Epithelial cell of proximal tubule (primary cell): ENCODE results near the gene DDRGK1. TPM values are rescaled to one million over a fixed set of nuclear protein-coding genes. Genes with fewer than 3 reads are reported as not detected.

ENCODE experiments used
- DNase-seq: peaks from one replicate; pipeline ENCODE4 v3.0.0-alpha.2; 2011; ENCODE audit warnings: low read depth
- H3K4me3 ChIP-seq: 2 replicates; pipeline ENCODE4 v1.5.1; 2011; ENCODE audit warnings: low read depth, mild to moderate bottlenecking, low read length
- CTCF ChIP-seq: conservative IDR thresholded peaks from 2 replicates; pipeline ENCODE4 v1.5.1; 2012; ENCODE audit warnings: low read depth, mild to moderate bottlenecking, low read length
- total RNA-seq: library from RNA; depleted of rRNA; stranded (reverse); fragments of >200 nt; gene quantifications from 2 replicates; pipeline ENCODE4 v1.2.3, GENCODE V29; 2015

Gene DDRGK1
- total RNA-seq, 1 donor from 2014 or later = 63.5 TPM

- no peak for DNase-seq
- H3K4me3 ChIP-seq = no peak overlapping the region
- no peak for TF ChIP-seq CTCF
Measured at GRCh38 chr20:3166338-3166912, 38.1 kb downstream of the DDRGK1 start.

GRCh38 chr20:3165473-3166337 is 38.8 kb downstream of the DDRGK1 start:
- no peak for TF ChIP-seq CTCF
- H3K4me3 ChIP-seq = no peak overlapping the region
- DNase-seq = no peak

GRCh38 chr20:3164763-3165410 is 39.6 kb downstream of the DDRGK1 start:
- H3K4me3 ChIP-seq = no peak overlapping the region
- no peak for DNase-seq
- no peak for TF ChIP-seq CTCF

- no peak for DNase-seq
- no peak overlapping the region for H3K4me3 ChIP-seq
- TF ChIP-seq CTCF = no peak
Measured at GRCh38 chr20:3164043-3164762, 40.3 kb downstream of the DDRGK1 start.

GRCh38 chr20:3163099-3164042 is 41.1 kb downstream of the DDRGK1 start:
- TF ChIP-seq CTCF = no peak
- no peak overlapping the region for H3K4me3 ChIP-seq
- no peak for DNase-seq

- DNase-seq = no peak
- TF ChIP-seq CTCF = no peak
- no peak overlapping the region for H3K4me3 ChIP-seq
Measured at GRCh38 chr20:3162080-3162611, 42.3 kb downstream of the DDRGK1 start.
